Measurements from ENCODE around the gene TERC. TPM values are rescaled to one million over a fixed set of nuclear protein-coding genes. Genes with fewer than 3 reads are reported as not detected.
"Not testable (repeated sequence)": the region's sequence is repeated elsewhere in the genome, so short reads cannot be mapped to it uniquely, and the experiment has no call there.

TERC gene
- total RNA-seq, 1 donor from 2014 or later = 4.1 TPM

DNA sequence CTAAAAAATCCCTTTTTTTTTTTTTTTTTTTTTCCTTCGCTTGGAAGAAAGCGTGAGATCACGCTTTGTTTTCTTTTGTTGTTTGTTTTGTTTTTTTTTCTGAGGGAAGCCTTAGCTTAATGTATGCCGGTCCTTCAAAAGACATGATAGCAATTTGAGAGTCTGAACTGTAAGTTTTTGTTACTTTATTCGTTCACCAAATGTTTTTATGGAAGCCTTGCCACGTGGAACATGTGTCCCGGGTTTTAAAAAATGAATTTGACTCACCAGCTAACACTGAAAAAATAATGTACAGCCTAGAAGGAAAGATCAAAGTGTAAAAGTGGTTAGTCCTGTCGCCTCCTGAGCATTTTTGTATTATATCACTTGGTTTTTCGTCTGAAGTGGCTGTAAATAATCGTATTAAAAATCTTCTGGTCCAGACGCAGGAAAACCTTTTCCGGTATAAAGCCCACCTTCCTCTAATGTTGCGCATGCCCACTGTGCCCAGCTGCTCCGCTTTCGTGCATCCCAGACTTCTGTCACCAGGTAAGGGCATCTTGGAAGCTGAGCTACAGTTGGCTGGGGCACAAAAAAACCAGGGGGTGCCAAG is 7.5 kb upstream of the TERC start:
- intact Hi-C loops (cut with micrococcal nuclease) = loop anchor here (1.0 to 5.0 kb wide), 4 partner anchors 408 to 1135 kb away; partner anchors contain the start of genes EIF5A2, RPL22L1 and SKIL

DNA sequence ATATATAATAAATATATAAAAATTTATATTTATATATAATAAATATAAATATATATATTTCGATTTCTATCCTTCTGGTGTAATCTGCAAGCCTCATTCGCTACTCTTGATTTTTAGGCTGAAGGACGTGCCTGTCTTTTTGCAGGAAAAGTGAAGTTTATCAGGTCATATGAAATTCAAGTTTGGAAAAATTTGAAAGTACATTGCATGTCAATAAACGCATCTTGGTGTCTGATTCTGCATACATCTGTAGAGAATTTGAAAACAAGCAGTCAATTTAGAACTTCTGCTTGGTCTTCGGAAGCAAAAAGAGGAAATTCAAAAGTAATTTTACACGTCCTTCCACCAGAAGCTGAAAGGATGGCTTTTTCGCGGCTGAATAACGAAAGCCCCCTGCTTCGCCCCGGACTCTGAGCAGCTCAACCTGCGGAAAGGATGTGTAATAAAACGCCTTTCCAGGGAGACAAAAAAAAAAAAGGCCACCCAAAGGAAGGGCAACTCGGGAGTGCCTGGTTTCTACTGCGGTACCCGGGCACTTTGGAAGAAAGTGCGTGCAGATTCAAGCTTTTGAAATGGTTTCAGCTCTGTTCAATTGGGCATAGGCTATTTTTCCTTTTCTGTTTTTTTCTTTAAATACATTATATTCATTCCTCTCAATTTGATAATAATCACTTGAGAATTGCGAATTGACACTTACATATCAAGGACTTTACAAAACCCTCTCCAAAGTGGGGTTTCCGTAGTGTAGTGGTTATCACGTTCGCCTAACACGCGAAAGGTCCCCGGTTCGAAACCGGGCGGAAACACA is 6.8 kb upstream of the TERC start:
- intact Hi-C loops (cut with micrococcal nuclease) = loop anchor here (1.0 to 5.0 kb wide), 4 partner anchors 409 to 1136 kb away; partner anchors contain the start of genes EIF5A2, RPL22L1 and SKIL

DNA sequence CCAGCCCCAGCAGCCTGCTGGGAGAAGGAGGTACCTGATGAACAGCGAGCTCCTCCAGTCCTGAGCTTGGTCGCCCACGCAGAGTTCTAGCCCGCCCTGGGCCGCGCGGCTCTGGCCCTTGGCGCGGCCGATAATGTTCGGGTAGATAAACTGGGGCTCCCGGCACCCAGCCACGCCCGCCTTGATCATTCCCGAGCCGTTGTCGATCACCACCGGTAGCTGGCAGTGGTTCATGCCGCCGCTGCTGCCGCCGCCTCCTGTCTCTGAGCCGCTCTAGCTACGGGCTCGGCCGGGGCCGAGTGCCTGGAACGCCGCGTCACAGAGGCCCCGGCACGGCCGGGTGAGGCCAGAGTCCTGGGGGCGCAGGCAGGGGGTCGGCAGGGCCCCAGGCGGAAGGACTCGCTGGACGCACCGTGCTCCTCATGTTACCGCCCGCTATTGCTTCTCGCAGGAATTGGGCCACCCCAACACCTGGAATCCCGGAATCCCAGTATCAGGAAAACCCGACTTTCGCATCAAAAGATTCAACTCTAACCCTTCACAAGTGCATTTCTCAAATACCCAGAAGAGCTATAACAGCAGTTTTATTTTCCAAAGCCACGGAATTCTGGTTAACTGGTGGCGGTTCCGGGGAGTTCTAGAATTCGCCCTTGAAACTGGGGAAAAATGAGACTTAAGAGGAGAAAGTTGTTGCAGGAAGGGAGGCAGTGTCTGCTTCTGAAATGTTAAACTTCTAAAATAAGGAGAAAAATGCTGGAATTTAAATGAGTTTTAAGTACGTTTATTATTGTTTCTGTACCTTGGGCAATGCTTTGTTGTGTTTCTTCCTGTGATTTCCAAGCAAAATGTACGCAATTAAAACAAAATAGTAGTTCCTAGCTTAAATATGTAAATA is 4.7 kb upstream of the TERC start, which contains the start of gene ACTRT3:
ACTRT3 (minus strand) TSS at position 275 of the 895 bp plus-strand sequence; CDS start at position 234, 41 bp downstream.
- intact Hi-C loops (cut with micrococcal nuclease) = loop anchor here (5.0 kb wide), 2 partner anchors 1138 to 1693 kb away; partner anchors contain the start of genes EIF5A2 and TNIK

DNA sequence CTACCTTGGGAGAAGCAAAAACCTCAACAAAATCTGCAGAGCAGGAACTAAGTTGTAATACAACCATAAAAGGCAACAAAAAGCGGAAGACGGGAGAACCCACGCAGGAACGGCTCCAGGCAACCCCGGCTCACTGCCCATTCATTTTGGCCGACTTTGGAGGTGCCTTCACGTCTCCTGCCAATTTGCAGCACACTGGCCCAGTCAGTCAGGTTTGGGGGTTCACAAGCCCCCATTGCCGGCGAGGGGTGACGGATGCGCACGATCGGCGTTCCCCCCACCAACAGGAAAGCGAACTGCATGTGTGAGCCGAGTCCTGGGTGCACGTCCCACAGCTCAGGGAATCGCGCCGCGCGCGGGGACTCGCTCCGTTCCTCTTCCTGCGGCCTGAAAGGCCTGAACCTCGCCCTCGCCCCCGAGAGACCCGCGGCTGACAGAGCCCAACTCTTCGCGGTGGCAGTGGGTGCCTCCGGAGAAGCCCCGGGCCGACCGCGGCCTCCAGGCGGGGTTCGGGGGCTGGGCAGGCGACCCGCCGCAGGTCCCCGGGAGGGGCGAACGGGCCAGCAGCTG is 463 bp downstream of the TERC start:
- intact Hi-C loops (cut with micrococcal nuclease) = loop anchor here (1.0 to 5.0 kb wide), 4 partner anchors 102 to 512 kb away; partner anchors contain the start of genes MECOM, PHC3 and SEC62

DNA sequence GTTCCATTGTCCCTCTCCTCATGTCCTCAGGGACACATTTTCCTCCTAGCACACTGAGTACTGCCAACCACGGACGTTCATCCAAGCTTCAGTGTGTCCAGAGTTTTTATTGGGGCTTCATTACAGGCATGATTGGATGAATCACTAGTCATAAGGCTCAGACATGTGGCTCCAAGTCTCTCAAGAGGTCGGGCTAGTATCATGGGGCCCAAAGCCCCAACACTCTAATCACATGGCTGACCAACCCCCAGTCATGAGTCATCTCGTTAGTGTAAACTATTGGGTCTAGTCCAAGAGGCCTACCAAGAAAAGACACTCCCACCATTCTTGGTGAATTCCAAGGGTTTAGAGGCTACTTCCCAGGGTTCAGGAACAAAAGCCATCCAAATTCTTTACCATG is 4.4 kb downstream of the TERC start:
- intact Hi-C loops (cut with micrococcal nuclease) = loop anchor here (5.0 kb wide), 1 partner anchor 98 kb away; the partner anchor contains the start of gene MECOM

DNA sequence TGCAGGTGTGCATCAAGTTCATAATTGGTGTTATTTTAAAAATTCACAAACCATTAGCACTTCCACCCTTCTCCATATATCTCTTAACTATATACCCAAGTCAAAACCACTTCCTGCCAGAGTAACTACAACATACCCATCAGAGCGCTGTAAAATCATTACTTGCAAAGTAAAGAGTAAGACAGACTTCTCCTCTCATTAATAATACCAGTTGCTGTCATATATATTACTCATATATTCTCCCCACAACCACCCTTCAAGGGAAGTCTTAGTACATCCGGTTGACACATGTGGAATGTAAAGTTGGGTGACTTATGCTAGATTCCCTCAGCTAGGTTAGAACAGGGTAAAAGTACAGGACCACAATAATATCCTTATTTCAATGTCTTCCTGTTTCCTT is 5.6 kb downstream of the TERC start:
- intact Hi-C loops (cut with micrococcal nuclease) = loop anchor here (5.0 to 10.0 kb wide), 2 partner anchors 614 to 1053 kb away; no protein-coding TSS in a partner anchor

DNA sequence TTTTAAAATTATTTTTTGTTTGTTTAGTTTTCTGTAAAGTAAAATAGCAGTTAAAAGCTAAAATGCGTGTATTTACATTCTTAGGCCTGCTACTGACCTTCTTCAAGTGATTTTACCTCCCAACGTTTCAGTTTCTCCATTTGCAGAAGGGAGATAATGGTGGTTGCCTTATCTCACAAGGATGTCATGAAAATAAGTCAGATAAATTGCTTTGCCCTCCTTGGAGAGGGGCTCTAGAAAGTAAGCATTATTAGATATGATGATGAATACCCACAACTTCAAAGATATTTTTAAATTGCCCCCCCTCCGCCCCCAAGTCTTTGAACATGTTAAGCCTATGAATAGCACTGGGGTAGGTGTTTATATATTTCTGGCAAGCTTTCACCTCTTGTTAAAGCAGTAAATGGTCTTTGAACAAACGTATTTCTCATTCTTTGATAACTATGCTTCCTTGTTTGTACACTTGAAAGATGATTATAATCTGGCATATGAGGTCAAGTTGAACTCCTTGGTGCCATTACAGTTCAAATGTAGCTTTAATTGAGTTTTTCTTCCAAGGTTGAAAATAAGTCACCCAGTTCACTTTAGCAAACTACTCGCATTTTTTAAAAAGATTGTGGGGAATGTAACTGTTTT is 6.4 kb downstream of the TERC start:
- intact Hi-C loops (cut with micrococcal nuclease) = loop anchor here (5.0 to 10.0 kb wide), 2 partner anchors 614 to 1054 kb away; no protein-coding TSS in a partner anchor

DNA sequence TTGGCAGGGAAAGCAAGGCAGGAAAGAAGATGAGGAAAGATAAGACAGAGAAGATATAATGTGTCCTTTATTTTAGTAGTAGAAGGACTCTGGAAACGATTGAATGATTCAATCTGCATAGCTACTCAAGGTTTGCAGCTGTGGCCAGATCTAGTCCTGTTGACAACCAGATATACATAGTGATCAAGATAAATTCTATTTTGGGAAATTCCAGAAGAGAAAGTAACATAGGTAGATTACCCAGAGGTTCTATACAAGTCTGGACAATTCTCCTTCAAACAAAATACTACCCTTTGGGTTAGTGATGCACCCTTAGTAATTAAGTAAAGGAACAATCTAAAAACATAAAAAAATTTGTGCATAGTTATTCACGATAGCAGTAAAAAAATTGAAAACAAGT is 9.4 kb downstream of the TERC start:
- intact Hi-C loops (cut with micrococcal nuclease) = loop anchor here (5.0 to 10.0 kb wide), 2 partner anchors 611 to 1057 kb away; no protein-coding TSS in a partner anchor

DNA sequence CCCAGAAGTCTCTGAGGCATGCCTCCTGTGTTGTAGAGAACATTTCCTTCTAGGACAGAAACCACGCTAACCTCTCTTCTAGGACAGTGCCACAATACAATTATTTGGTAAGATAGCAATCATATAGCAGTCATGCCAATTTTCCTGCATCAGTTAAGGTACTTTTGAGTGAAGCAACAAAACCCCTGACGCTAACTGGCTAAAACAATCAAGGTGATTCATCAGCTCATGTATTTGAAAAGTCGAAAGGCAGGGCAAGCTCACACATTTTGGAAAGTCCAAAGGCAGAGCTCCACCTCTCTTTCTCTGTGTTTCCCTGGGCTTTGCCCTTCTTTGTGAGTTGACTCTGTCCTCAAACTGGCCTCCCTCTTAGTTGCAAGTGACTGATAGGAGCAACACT is 10.1 kb downstream of the TERC start:
- intact Hi-C loops (cut with micrococcal nuclease) = loop anchor here (5.0 to 10.0 kb wide), 2 partner anchors 610 to 1058 kb away; no protein-coding TSS in a partner anchor

DNA sequence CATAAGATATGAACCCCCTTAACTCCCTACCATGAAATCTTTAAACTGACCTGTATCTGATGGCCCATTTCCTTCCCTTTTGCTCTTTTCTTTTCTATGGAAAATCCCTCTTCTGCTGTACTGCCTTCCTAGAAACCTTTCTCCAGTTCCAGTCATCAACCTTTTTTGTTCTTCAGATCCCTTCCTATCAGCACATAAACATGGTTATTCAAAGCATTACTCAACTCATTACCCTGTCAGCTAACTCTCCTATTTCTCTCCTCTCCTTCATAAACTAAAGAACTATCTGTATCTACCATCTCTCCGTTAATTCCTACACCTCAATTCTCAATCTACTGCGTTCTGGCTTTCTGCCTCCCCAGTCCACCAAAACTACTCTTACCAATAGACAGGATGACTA is 13.0 kb downstream of the TERC start:
- intact Hi-C loops (cut with micrococcal nuclease) = loop anchor here (10.0 kb wide), 1 partner anchor 607 kb away; no protein-coding TSS in a partner anchor

DNA sequence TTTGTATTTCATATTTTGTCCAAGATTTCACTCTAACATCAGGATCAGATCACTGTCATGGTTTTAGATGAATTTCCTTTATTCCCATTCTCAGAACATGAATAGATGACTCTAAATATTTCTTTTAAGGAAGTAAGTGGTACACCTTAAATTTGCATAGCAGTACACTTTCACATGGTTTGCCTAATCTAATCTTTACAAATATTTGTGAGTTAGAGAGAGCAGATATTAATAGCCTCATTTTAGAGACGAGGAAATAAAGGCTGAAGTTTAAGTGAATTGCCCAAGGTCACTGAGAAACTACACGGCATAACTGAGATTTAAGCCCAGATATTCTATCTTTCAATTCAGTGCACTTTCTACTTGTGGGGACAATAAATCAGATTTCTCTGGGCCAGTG is 14.2 kb downstream of the TERC start:
- intact Hi-C loops (cut with micrococcal nuclease) = loop anchor here (10.0 kb wide), 1 partner anchor 606 kb away; no protein-coding TSS in a partner anchor

DNA sequence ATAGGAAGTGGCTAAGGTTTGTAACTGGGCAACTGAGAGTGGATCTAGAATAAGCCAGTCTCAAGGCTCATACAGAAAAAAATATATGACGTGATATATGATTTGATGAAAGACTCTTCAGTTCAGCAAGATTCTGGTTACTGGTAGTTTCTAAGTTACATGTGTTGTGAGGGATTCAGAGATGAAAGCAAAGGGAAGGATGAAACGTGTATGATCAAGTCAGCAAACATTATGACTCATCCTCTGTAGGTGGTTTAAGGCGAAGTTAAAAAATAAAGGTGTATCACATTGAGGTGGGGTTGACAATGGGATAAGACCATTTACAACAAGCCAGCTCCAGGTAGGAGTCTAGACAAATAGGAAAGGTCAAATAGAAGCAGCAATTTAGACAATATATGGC is 16.2 kb downstream of the TERC start:
- intact Hi-C loops (cut with micrococcal nuclease) = no loop called here

DNA sequence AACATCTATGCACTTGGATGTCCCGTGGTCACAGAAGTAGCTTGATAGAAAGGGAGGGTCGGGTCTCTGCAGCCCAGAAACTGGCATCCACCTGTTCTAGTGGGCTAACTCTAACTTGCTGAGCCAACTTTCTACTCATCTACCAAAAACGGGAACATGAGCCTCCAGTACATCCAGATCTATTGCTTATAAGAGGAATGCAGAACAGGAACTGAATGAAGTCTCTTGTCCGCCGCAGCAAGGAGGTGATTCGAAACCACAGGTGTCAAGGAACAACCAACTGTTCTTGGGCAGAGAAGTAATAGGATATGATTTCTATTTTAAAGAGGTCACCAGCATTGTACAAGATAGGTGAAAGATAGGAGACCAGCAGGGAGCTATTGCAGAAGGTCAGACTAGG is 17.9 kb downstream of the TERC start:
- intact Hi-C loops (cut with micrococcal nuclease) = no loop called here

DNA sequence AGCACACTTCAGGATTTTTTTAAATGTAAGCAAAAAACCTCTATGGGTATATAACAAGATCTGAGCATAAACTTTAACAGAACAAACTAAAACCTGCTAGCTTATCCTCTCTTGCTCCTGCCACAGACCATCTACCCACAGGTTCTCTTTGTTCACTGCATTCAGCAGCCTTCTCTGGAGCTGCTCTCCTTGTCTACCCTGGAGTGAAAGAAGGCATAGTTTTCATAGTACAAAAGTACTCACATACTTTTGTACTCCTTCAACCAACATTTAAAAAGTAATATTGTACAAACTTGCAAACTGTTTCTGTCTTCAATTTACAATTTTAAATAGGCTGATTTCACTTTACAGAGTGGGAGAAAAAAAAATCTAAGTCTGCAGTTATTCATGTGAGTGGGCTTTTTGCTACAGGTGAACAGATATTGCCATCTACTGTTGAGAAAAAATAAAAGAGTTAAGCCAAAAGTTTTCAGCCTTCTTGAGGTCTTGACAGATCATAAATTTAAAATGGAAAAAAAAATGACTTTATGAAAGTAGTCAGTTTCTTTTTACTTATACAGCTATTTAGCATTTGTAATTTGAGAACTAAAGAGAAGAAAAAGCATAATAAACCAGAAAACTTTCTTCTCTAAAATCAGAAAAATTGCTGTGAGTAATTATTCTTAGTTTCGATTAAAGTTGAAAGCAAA is 20.4 kb downstream of the TERC start:
- intact Hi-C loops (cut with micrococcal nuclease) = no loop called here

DNA sequence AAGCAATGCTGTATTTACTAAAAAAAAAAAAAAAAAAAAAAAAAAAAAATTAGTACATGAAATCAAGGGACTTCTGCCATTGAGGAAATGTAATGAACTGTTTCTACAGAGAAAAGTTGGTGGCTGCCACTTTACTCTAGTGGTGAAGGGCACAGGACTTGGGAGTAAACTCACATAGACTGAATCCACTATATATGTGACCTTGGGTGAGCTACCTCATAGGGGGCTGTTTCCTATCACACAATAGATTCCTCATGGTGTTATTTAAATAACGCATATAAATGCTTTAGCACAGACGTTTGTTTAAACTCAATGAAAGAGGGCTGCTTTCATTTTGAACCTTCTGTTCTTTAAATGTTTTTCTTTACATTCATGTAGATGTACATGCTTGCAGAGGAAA is 25.8 kb downstream of the TERC start:
- intact Hi-C loops (cut with micrococcal nuclease) = no loop called here

DNA sequence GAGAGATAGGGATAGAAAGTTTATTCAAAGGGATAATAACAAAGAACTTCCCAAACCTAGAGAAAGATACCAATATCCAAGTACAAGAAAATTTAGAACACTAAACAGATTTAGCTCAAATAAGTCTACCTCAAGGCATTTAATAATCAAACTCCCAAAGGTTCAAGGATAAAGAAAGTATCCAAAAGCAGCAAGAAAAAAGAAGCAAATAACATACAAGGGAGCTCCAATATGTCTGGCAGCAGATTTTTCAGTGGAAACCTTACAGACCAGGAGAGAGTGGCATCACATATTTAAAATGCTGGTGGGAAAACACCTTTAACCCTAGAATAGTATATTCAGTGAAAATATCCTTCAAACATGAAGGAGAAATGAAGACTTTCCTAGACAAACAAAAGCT is 33.0 kb downstream of the TERC start:
- intact Hi-C loops (cut with micrococcal nuclease) = not testable (repeated sequence)

DNA sequence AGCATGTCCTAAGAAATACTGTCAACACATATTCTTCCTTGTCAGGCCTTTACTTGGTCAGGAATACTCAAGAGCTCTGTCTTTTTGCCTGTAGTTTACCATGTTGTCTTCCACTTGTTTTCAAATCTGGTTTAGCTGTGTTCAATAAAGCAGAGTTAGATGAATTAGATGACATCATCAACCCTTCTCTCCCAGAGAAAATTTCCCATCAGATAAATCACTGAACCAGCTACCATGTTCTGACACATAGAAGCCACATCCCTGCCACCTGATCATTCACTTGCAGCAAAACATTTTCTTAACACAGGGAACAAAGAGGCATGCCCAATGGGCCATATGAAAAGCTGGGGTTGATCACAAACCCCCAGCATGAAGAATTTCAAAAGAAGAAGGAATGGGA is 42.1 kb downstream of the TERC start:
- intact Hi-C loops (cut with micrococcal nuclease) = no loop called here

DNA sequence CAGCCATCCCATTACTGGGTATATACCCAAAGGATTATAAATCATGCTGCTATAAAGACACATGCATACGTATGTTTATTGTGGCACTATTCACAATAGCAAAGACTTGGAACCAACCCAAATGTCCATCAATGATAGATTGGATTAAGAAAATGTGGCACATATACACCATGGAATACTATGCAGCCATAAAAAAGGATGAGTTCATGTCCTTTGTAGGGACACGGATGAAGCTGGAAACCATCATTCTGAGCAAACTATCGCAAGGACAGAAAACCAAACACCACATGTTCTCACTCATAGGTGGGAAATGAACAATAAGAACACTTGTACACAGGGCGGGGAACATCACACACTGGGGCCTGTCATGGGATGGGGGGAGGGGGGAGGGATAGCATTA is 46.4 kb downstream of the TERC start:
- intact Hi-C loops (cut with micrococcal nuclease) = not testable (repeated sequence)
